ENCODE data around the gene DMRT1.

Gene DMRT1

DNA sequence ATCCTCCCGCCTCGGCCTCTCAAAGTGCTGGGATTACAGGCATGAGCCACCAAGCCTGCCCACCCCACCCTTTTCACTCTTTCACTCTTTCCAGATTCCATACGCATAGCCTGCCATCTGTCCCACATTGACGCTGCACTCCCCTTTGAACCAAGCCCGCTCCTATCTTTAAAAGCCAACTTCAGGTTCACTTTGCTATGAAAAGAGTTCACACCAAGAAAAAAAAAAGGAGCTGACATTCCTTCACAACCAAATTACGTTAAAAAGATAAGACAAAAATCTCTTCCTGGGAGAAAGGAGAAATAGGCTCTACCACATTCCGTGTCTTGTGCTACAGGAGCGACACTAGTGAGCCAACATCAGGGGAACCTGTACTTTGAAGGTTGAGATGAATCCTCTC, 41.5 kb downstream of the DMRT1 start:
- no peak for DNase-seq (ENCODE audit: low read depth)
- TF ChIP-seq, protein P1, sequence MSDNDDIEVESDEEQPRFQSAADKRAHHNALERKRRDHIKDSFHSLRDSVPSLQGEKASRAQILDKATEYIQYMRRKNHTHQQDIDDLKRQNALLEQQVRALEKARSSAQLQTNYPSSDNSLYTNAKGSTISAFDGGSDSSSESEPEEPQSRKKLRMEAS (IDR thresholded peaks at IDR 0.05; ENCODE audit: low read depth, low read length), result no peak
- TF ChIP-seq POLR2A (IDR thresholded peaks at IDR 0.05; ENCODE audit: extremely low read depth, insufficient read length) (no peak), MYC (IDR thresholded peaks at IDR 0.05; ENCODE audit: low read depth, low read length) (no peak)
- TF ChIP-seq, protein P2, sequence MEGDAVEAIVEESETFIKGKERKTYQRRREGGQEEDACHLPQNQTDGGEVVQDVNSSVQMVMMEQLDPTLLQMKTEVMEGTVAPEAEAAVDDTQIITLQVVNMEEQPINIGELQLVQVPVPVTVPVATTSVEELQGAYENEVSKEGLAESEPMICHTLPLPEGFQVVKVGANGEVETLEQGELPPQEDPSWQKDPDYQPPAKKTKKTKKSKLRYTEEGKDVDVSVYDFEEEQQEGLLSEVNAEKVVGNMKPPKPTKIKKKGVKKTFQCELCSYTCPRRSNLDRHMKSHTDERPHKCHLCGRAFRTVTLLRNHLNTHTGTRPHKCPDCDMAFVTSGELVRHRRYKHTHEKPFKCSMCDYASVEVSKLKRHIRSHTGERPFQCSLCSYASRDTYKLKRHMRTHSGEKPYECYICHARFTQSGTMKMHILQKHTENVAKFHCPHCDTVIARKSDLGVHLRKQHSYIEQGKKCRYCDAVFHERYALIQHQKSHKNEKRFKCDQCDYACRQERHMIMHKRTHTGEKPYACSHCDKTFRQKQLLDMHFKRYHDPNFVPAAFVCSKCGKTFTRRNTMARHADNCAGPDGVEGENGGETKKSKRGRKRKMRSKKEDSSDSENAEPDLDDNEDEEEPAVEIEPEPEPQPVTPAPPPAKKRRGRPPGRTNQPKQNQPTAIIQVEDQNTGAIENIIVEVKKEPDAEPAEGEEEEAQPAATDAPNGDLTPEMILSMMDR (IDR thresholded peaks at IDR 0.05; ENCODE audit: low read depth, low read length), result no peak
- no peak overlapping the region for H3K4me3 ChIP-seq (ENCODE audit: low read depth, low read length)

DNA sequence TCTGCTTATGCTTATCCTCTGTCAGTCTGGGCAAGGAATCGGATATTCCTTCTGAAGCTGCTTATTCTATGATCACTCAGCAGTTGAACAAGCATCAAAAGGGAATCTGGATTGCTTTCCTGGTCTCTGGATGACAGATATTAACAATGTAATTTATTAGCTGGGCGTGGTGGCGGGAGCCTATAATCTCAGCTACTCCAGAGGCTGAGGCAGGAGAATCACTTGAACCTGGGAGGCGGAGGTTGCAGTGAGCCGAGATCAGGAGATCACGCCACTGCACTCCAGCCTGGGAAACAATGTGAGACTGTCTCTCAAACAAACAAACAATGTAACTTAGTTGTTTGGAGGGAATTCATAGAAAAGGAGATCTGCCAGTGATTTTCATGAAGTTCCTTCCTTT, 45.4 kb downstream of the DMRT1 start:
- H3K4me3 ChIP-seq (ENCODE audit: low read depth, low read length), result no peak overlapping the region
- no peak for DNase-seq (ENCODE audit: low read depth)
- TF ChIP-seq MYC (IDR thresholded peaks at IDR 0.05; ENCODE audit: low read depth, low read length) (no peak), POLR2A (IDR thresholded peaks at IDR 0.05; ENCODE audit: extremely low read depth, insufficient read length) (no peak)
- TF ChIP-seq, protein P2 (IDR thresholded peaks at IDR 0.05; ENCODE audit: low read depth, low read length), result no peak
- TF ChIP-seq, protein P1 (IDR thresholded peaks at IDR 0.05; ENCODE audit: low read depth, low read length), result no peak

DNA sequence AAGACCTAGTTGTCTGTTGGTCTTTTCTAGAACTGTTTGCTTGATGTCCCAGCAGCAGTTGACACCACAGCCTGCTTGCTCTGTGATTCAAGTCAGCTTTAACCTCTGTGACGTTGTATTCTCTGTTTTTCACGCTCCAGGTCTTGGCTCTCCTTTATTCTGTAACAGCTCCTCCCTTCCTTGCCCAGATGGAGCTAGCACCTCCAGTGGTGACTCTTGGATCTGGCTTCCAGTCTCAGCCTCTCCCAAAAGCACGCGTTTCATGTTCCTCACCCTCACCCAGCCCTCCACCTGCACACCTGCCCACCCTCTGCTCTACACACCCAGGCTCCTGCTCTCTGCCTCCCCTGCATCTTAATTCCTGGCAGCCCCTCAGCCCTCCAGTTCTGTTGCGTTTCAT, 50.6 kb downstream of the DMRT1 start:
- peak; percentile 37 for DNase-seq (ENCODE audit: low read depth)
- TF ChIP-seq MYC (IDR thresholded peaks at IDR 0.05; ENCODE audit: low read depth, low read length), result no peak
- TF ChIP-seq, protein P1 (IDR thresholded peaks at IDR 0.05; ENCODE audit: low read depth, low read length), result no peak
- TF ChIP-seq, protein P2 (IDR thresholded peaks at IDR 0.05; ENCODE audit: low read depth, low read length), result peak; percentile 36

DNA sequence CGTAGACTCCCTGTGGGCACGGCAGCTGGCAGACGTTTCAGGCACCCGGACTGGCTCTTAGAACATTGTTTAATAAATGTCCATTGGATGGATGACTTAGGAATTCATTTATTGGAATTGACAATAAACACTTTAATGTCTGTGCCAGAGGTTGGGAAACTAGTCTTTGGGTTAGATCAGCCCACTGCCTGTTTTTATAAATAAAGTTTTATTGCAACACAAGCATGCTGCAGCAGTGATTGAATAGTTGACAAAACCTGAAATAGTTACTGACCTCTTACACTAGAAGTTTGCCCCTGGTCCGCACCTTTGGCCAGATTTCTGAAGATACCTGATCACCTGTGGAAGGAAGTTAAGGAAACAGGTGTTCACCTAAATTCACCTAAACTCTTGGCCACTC, 51.6 kb downstream of the DMRT1 start:
- H3K4me3 ChIP-seq (ENCODE audit: low read depth, low read length), result no peak overlapping the region
- TF ChIP-seq POLR2A (IDR thresholded peaks at IDR 0.05; ENCODE audit: extremely low read depth, insufficient read length) (no peak), MYC (IDR thresholded peaks at IDR 0.05; ENCODE audit: low read depth, low read length) (no peak)
- TF ChIP-seq, protein P1 (IDR thresholded peaks at IDR 0.05; ENCODE audit: low read depth, low read length), result no peak
- TF ChIP-seq, protein P2 (IDR thresholded peaks at IDR 0.05; ENCODE audit: low read depth, low read length), result no peak
- DNase-seq (ENCODE audit: low read depth), result no peak

More for the DNA sequence above, 50.6 kb downstream of the DMRT1 start:
- no peak overlapping the region for H3K4me3 ChIP-seq (ENCODE audit: low read depth, low read length)

DNA sequence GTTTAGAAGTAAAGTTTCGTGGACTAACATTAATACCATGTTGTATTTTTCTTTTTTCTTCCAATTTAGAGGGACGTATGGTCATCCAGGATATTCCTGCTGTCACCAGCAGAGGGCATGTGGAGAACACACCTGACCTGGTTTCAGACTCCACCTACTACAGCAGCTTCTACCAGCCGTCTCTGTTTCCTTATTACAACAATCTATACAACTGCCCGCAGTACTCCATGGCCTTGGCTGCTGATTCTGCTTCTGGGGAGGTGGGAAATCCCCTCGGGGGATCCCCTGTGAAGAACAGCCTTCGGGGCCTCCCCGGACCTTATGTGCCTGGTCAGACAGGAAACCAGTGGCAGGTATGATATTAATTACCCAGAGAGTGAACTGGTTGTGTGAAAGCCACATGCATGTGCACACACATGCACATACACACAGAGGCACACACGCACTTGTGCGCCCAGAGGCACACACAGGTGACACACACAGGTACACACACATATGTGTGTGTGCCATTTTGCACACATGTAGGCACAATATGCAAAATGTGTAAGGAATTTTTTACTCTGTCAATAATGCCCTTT, 52.4 kb downstream of the DMRT1 start:
- H3K4me3 ChIP-seq (ENCODE audit: low read depth, low read length), result no peak overlapping the region
- TF ChIP-seq, protein P2 (IDR thresholded peaks at IDR 0.05; ENCODE audit: low read depth, low read length), result peak; percentile 98
- TF ChIP-seq MYC (IDR thresholded peaks at IDR 0.05; ENCODE audit: low read depth, low read length), result peak; percentile 14; the same call in 1 of the 2 replicates
- no peak for TF ChIP-seq POLR2A (IDR thresholded peaks at IDR 0.05; ENCODE audit: extremely low read depth, insufficient read length)
- TF ChIP-seq, protein P1 (IDR thresholded peaks at IDR 0.05; ENCODE audit: low read depth, low read length), result peak; percentile 51
- DNase-seq (ENCODE audit: low read depth), result peak; percentile 91
